ENCODE results near the gene PRCP. TPM values are rescaled to one million over a fixed set of nuclear protein-coding genes. Genes with fewer than 3 reads are reported as not detected.

PRCP gene
- total RNA-seq, 1 donor from 2014 or later, result 29.8 TPM

DNA sequence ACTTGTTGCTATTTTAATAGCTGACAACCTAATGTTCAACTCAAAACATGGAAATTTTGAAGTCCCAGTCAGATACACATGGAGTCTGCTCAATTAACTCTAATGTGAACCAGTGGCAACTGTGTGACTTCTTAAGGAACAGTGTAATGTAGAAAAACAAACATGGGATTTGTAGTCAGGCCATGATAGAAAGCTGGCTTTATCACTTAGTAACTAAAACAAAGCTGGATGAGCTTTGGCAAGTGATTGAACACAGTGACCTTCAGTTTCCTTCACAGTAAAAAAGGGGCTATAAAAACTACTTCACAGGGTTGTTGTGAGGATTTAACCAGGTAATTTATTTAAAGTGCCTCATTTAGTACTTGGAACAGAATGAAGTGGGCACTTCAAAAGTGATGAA is 62.6 kb downstream of the PRCP start:
- DNase-seq (no peak), ATAC-seq (ENCODE audit: low read depth) (no peak)
- POLR2A ChIA-PET, result no interaction called here
- no peaks in the 10 kb centered on the region for H3K4me1 Mint-ChIP-seq
- peaks cover 68% of the 10 kb centered on the region for H3K36me3 Mint-ChIP-seq (ENCODE audit: low read depth)
- H3K4me3 Mint-ChIP-seq, result no peak overlapping the region
- intact Hi-C loops (cut with micrococcal nuclease), result no loop called here
- no peaks in the 10 kb centered on the region for H3K9me3 Mint-ChIP-seq
- no peaks in the 10 kb centered on the region for H3K27me3 Mint-ChIP-seq
- no peak overlapping the region for H3K27ac Mint-ChIP-seq
- no peak for TF ChIP-seq CTCF (IDR thresholded peaks at IDR 0.05)
- CTCF ChIA-PET, result no interaction called here

- peaks cover 74% of the 10 kb centered on the region for H3K36me3 Mint-ChIP-seq (ENCODE audit: low read depth)
- no peak overlapping the region for H3K27ac Mint-ChIP-seq
- TF ChIP-seq CTCF (IDR thresholded peaks at IDR 0.05), result no peak
Measured at GRCh38 chr11:82832983-82833382, 67.2 kb downstream of the PRCP start.

DNA sequence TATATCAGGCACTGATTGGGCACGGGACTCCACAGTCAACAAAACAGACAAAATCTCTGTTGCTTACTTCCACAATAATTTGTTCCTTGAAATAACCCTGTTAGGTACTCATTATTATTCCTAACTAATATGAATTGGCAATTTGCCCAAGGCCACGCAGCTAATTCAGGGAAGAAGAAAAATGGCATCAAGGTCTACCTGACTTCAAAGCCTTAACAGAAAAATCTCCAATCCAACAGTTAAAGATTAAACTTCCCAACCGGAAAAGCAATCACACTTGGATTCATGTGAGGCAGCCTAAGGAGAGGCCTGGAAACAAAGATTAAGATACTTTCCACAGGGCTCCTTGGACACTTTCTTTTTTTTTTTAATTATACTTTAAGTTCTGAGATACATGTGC is 68.9 kb downstream of the PRCP start:
- Mint-ChIP-seq H3K36me3 (ENCODE audit: low read depth) (peaks cover 68% of the 10 kb centered on the region), H3K27ac (no peak overlapping the region), H3K27me3 (no peaks in the 10 kb centered on the region), H3K4me3 (no peak overlapping the region), H3K9me3 (peaks cover 2% of the 10 kb centered on the region), H3K4me1 (no peaks in the 10 kb centered on the region)
- no peak for DNase-seq
- intact Hi-C loops (cut with micrococcal nuclease), result no loop called here
- ChIA-PET CTCF (interaction anchor here (0.6 kb wide), 1 partner anchor 969 kb away, joined by 3 read pairs; no protein-coding TSS in a partner anchor), POLR2A (no interaction called here)
- ATAC-seq (ENCODE audit: low read depth), result no peak
- TF ChIP-seq CTCF (IDR thresholded peaks at IDR 0.05), result no peak

More at GRCh38 chr11:82832983-82833382, 67.2 kb downstream of the PRCP start:
- ATAC-seq (ENCODE audit: low read depth) (no peak), DNase-seq (no peak)
- Mint-ChIP-seq H3K9me3 (peaks cover 2% of the 10 kb centered on the region), H3K4me1 (no peaks in the 10 kb centered on the region), H3K4me3 (no peak overlapping the region), H3K27me3 (no peaks in the 10 kb centered on the region)
- ChIA-PET CTCF (no interaction called here), POLR2A (no interaction called here)
- intact Hi-C loops (cut with micrococcal nuclease), result no loop called here

GRCh38 chr11:82830746-82831145 is 69.5 kb downstream of the PRCP start:
- peaks cover 2% of the 10 kb centered on the region for H3K9me3 Mint-ChIP-seq
- no peak overlapping the region for H3K4me3 Mint-ChIP-seq
- no peak for DNase-seq
- H3K4me1 Mint-ChIP-seq, result no peaks in the 10 kb centered on the region
- peaks cover 69% of the 10 kb centered on the region for H3K36me3 Mint-ChIP-seq (ENCODE audit: low read depth)
- no peak for TF ChIP-seq CTCF (IDR thresholded peaks at IDR 0.05)
- CTCF ChIA-PET, result interaction anchor here (0.6 kb wide), 1 partner anchor 969 kb away, joined by 3 read pairs; no protein-coding TSS in a partner anchor
- POLR2A ChIA-PET, result no interaction called here
- intact Hi-C loops (cut with micrococcal nuclease), result no loop called here
- no peak for ATAC-seq (ENCODE audit: low read depth)
- H3K27me3 Mint-ChIP-seq, result no peaks in the 10 kb centered on the region
- H3K27ac Mint-ChIP-seq, result no peak overlapping the region

DNA sequence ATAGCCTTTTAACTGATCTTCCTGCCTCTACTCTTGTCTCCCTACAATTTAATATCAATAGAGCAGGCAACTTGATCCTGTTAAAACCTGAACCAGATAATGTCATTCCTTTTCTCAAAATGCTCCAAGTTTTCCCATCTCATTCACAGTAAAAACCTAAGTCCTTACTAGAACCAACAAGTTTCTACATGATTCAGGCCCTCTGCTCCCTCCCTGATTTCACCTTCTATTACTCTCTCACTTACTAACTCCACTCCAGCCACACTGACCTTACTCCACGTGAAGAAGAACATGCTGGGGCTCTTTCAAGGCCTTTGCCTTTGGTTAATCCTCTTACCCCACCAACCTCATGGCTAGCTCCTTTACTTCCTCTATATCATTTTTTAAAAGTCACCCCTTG is 71.1 kb downstream of the PRCP start:
- no peaks in the 10 kb centered on the region for H3K4me1 Mint-ChIP-seq

More for the DNA sequence above, 71.1 kb downstream of the PRCP start:
- Mint-ChIP-seq H3K27me3 (no peaks in the 10 kb centered on the region), H3K27ac (no peak overlapping the region), H3K4me3 (no peak overlapping the region), H3K9me3 (peaks cover 2% of the 10 kb centered on the region), H3K36me3 (ENCODE audit: low read depth) (peaks cover 71% of the 10 kb centered on the region)
- ATAC-seq (ENCODE audit: low read depth), result no peak
- DNase-seq, result no peak
- intact Hi-C loops (cut with micrococcal nuclease), result no loop called here
- no peak for TF ChIP-seq CTCF (IDR thresholded peaks at IDR 0.05)
- CTCF ChIA-PET, result no interaction called here
- POLR2A ChIA-PET, result no interaction called here
